Uterus (tissue), 2 donors: ENCODE data around the gene PPP1R14D.

Source experiments
- POLR2A ChIP-seq, 2 donors: fragments of 450-650 bp; IDR thresholded peaks; one replicate each; pipeline ENCODE4 v1.6.1; 2016; ENCODE audit warnings: antibody characterized with exemption in 2 of 2, mild to moderate bottlenecking in 1 of 2, moderate library complexity in 1 of 2
- TF ChIP-seq, protein P1 (sequence below), 4 experiments: fragments of 200-600 bp in 2 of 4; fragments of 450-650 bp in 2 of 4; sonication (generic) in 2 of 4; IDR thresholded peaks; one replicate each; pipeline ENCODE4 v1.5.1; 2016 to 2019; ENCODE audit warnings: antibody characterized with exemption in 4 of 4, mild to moderate bottlenecking in 2 of 4, moderate library complexity in 1 of 4

DNA sequence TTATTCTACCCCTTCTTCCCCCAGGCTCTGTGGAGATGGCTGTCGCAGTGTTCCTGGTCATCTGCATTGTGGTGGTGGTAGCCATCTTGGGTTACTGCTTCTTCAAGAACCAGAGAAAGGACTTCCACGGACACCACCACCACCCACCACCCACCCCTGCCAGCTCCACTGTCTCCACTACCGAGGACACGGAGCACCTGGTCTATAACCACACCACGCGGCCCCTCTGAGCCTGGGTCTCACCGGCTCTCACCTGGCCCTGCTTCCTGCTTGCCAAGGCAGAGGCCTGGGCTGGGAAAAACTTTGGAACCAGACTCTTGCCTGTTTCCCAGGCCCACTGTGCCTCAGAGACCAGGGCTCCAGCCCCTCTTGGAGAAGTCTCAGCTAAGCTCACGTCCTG is 28.2 kb upstream of the PPP1R14D start:
- TF ChIP-seq, protein P1, sequence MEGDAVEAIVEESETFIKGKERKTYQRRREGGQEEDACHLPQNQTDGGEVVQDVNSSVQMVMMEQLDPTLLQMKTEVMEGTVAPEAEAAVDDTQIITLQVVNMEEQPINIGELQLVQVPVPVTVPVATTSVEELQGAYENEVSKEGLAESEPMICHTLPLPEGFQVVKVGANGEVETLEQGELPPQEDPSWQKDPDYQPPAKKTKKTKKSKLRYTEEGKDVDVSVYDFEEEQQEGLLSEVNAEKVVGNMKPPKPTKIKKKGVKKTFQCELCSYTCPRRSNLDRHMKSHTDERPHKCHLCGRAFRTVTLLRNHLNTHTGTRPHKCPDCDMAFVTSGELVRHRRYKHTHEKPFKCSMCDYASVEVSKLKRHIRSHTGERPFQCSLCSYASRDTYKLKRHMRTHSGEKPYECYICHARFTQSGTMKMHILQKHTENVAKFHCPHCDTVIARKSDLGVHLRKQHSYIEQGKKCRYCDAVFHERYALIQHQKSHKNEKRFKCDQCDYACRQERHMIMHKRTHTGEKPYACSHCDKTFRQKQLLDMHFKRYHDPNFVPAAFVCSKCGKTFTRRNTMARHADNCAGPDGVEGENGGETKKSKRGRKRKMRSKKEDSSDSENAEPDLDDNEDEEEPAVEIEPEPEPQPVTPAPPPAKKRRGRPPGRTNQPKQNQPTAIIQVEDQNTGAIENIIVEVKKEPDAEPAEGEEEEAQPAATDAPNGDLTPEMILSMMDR (IDR thresholded peaks at IDR 0.05) = no peak
- TF ChIP-seq POLR2A (IDR thresholded peaks at IDR 0.05) = no peak
